GM18511 (cell line): ENCODE results near the gene SLC25A3.
"Not testable (repeated sequence)": the region's sequence is repeated elsewhere in the genome, so short reads cannot be mapped to it uniquely, and the experiment has no call there.

Experiments
- ATAC-seq: cut with Tn5 transposase; IDR thresholded peaks from one replicate; pipeline ENCODE4 v1.9.1; 2021; ENCODE audit warnings: mild to moderate bottlenecking, moderate library complexity; ENCODE audit not compliant: unreplicated experiment

SLC25A3 gene

DNA sequence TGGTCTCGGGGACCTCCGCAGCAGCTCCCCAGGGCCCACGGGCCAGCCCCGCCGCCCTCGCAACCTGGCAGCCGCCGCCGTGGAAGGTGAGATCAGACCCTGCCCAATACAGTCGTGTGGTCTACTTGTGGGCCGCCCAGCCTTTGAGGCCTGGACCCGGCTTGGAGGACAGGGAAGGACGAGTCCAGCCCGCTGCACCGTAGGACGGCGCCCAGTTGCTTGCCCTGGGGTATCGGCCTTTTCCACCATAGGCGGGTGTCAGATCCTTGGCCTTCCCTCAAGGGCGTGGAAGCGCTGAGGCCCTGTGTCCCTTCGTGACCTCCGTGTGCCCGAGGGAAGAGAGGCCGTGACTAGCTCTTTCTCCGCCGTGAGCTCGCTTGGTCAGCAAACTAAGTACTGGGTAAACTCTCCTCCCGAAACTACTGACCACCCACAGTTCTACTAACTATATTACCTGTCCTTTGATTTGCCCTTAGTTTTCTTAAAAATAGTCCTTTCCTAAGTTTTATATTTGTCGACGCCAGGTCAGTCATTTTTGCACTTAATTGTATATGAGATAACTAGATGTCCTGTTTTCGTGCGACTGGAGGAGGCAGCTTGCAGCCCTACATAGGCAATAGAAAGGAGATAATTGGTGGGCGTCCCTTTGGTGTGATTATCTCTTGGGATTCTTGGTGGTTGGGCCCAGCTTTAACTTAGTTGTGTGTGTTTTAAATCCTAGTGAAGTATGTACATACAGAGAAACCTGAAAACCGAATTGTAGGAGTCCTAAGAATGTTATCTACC lies 757 bp downstream of the SLC25A3 start:
- peak; percentile 7 for ATAC-seq

DNA sequence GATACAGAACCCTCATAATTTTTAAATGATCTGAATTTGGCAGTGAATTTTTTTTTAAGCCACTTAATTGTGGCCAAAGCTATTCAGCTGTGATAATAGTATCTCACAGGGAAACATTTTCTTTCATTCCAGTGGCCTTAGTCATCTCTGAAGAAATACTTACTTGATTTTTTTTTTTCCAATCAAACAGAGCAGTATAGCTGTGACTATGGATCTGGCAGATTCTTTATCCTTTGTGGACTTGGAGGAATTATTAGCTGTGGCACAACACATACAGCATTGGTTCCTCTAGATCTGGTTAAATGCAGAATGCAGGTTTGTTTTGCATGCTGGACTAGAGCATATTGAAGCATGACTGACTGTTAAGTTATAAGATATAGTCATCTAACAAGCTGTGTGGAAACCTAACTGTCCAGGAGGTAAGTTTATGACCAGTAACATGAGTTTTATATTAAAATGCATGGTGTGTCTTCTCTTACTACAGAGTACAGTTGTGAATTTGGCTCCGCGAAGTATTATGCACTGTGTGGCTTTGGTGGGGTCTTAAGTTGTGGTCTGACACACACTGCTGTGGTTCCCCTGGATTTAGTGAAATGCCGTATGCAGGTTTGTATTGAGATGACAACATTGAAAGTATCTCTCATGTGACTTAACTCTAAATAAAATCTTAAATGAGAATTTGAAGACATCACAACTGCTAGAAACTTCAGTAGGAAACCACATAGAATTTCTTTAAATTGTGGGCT lies 1.9 kb downstream of the SLC25A3 start:
- no peak for ATAC-seq

- not testable (repeated sequence) for ATAC-seq
These were observed 3.8 kb downstream of the SLC25A3 start for GRCh38 chr12:98597313-98597712.

- ATAC-seq = no peak
These were observed 8.4 kb downstream of the SLC25A3 start for GRCh38 chr12:98601924-98602323.

DNA sequence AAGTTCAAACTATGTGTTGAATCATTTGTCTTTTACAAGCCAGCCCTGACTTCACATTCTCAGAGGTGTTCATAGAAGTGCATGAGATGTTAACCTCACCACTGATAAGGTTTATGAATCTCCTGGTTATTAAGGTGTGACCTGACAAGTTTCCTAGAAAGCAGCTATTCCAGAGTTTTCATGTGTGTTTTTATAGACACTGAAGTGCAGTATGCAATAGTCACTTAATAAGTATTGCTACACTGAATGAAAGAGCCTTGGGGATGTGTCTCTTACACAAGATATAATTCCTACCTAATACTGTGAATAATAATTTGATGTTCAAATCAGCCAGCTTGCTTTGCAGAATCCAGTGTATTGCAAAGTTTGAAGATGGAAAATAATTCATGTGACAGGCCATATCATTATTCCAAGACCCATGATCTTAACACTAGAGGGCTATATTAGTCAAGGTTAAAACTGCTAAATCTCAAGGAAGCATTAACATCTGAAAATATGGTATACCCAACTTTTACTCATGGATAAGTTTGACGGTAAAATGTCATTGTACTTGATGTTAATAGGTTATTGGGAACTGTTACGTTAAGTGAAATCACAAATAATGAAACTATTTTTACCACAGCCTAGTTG lies 13.0 kb downstream of the SLC25A3 start:
- ATAC-seq = no peak

DNA sequence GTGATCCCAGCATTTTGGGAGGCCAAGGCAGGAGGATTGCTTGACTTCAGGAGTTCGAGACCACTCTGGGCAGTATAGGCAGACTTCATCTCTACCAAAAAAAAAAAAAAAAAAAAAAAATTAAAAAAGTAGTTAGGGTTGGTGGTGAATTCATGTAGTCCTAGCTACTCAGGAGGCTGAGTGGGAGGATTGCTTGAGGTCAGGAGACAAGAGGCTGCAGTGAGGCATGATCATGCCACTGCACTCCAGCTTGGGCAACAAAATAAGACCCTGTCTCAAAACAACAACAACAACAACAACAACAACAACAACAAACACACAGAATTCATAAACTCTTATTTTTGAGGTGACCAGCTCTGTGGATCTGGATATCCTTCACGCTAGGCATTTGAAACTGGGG lies 17.1 kb downstream of the SLC25A3 start:
- ATAC-seq = no peak

DNA sequence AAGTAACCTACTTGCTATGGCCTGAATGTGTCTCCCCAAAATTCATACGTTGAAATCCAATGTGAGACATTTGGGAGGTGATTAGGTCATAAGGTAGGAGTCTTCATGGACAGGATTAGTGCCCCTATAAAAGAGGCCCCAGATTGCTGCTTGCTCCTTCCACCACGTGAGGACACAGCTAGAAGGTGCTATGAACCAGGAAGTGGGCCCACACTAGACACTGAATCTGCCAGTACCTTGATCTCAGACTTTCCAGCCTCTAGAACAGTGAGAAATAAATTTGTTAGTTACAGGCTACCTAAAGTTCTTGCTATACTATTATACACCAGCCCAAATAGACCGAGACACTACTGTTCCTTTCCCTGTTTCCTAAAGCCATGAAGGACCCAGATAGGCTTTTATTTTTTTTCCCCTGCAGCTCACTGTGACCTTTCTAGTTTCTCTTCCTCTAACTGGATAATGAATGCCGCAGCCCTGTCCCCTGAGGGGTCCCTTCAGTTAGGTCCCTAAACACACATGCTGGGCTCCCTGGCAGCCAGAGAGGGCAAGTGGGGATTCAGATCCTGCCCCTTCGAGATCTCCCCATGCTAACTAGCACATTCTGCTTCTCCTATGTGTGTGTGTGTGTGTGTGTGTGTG lies 19.3 kb downstream of the SLC25A3 start:
- ATAC-seq = peak; percentile 95

- ATAC-seq = no peak
These were observed 25.5 kb downstream of the SLC25A3 start for GRCh38 chr12:98618952-98619351.

DNA sequence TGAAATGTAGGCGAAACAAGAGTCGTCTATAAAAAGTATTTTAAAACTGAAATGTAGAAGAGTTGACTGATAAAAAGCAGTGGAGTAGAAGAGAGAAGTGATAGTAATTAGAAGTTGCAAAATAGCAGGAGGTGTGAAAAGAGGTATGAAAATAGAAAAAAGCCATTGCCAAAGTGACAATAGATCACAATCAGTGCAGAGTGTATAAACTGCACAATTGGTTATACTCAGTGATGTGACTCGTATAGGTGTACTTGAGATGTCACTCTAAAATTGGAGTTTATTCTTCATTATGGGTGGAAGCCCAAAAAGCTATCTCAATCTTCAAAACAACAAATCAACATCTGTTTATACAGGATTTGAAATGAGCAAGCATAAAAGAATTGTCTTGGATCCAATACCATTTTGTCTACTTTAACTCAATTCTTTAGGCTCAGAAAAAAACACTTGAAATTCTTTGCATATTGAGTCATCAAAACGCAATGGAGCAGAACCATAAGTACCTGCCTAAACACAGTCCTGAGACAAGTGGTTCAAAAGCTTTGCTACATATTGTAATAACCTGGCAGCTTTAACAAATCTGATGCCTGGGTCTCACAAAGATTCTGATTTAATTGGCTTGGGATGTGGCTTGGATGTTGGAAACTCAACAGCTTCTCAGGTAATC lies 42.3 kb downstream of the SLC25A3 start:
- peak; percentile 97 for ATAC-seq

- ATAC-seq = no peak
These were observed 43.6 kb downstream of the SLC25A3 start for GRCh38 chr12:98637068-98637467.

GRCh38 chr12:98638009-98638408 lies 44.5 kb downstream of the SLC25A3 start:
- ATAC-seq = no peak

- no peak for ATAC-seq
These were observed 46.0 kb downstream of the SLC25A3 start for GRCh38 chr12:98639491-98639890.

DNA sequence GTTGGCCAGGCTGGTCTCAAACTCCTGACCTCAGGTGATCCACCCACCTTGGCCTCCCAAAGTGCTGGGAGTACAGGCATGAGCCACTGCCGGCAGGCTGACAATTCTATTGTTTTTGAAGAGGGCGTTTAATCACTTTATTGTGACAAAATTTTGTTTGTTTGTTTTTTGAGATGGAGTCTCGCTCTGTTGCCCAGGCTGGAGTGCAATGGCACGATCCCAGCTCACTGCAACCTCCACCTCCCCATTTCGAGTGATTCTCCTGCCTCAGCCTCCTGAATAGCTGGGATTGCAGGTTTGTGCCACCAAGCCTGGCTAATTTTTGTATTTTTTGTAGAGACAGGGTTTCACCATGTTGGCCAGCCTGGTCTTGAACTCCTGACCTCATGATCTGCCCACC lies 49.3 kb downstream of the SLC25A3 start:
- not testable (repeated sequence) for ATAC-seq

GRCh38 chr12:98644433-98644711 lies 50.9 kb downstream of the SLC25A3 start:
- ATAC-seq = peak; percentile 27

DNA sequence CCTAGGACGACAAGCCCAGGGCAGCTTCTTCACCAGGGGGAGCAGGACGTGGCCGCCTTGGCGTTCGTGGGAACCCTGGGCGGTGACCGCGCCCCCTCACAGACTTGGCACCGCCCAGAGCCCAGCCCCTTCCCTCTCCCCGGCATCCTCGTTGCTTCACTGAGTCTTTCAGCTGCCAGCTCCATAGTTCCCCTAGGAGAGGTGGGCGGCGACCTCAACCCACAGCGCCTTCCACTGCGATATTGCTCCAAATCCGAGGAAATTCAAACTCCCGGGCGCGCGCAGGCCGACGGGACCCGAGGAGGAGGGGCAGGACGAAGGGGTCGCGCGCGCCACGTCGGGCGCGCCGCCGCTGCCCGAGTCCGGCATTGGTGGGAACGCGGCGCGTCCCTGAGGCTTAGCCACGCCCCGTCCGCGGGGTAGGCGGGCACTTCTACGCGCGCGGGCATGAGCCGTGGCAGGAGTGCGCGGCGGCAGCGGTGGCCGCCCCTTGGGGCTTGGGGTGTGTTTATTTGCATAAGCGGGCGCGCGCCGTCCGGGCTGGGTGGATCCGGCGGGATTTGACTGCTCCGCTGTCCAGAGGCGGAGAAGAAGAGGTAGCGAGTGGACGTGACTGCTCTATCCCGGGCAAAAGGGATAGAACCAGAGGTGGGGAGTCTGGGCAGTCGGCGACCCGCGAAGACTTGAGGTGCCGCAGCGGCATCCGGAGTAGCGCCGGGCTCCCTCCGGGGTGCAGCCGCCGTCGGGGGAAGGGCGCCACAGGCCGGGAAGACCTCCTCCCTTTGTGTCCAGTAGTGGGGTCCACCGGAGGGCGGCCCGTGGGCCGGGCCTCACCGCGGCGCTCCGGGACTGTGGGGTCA lies 51.5 kb downstream of the SLC25A3 start, which contains the start of the genes APAF1 and IKBIP:
Gene APAF1 (plus strand): TSS at position 579 of the 860 bp plus-strand sequence. CDS start 3,070 bp downstream, outside the sequence.
Gene IKBIP (minus strand): TSS at position 77 of the 860 bp plus-strand sequence. CDS start 87 bp downstream, outside the sequence.
- ATAC-seq = peak; percentile 85

- ATAC-seq = peak; percentile 2
These were observed 52.1 kb downstream of the SLC25A3 start for GRCh38 chr12:98645572-98646067.

GRCh38 chr12:98646294-98647090 lies 53.0 kb downstream of the SLC25A3 start:
- no peak for ATAC-seq

DNA sequence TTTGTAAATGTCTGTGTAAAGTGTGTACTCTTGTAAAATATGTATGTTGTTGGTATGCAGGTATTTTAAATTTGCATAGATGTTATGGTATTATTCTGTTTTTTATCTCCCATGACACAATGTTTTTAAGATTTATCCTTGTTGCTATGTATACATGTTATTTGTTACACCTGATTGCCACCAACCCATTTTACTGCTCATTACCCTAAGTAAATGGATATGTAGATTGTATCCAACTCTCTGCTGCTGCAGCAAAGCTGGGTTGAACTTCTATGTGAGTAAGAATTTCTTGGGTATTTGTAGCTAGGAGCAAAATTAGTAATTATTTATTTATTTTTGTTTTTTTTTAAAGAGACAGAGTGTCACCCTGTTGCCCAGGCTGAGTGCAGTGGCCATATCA lies 57.8 kb downstream of the SLC25A3 start:
- ATAC-seq = no peak
